Endothelial cell of umbilical vein (primary cell): ENCODE data around the gene SH3RF3. TPM values are rescaled to one million over a fixed set of nuclear protein-coding genes. Genes with fewer than 3 reads are reported as not detected.

Source experiments
- BruUV-seq: library from RNA; stranded (reverse); fragments of 400-500 nt; replicated peaks from 2 replicates; lab custom pipeline; 2021; lab: Mats Ljungman, UMichigan
- CTCF ChIA-PET: fragments of 300-600, 350-600 bp; sonication (Branson Sonifier 250); formaldehyde crosslinking; loops from one replicate; lab custom pipeline; 2021; ENCODE audit warnings: antibody characterized with exemption, inconsistent platforms; lab: Charles Lee
- POLR2A ChIA-PET: fragments of 300-600, 350-600 bp; sonication (Branson Sonifier 250); formaldehyde crosslinking; loops from one replicate; lab custom pipeline; 2021; ENCODE audit warnings: antibody characterized with exemption, inconsistent platforms; lab: Charles Lee
- DNase-seq: peaks from one replicate; pipeline ENCODE4 v3.0.0-alpha.2; 2011; ENCODE audit warnings: low read depth, low spot score
- FAIRE-seq: peaks from 2 replicates; lab custom pipeline; 2011; peaks lifted over from hg19 to GRCh38; lab: Jason Lieb, UNC
- H2AFZ ChIP-seq: 2 replicates; pipeline ENCODE4 v1.6.0; 2012; ENCODE audit warnings: low read depth, low read length, control low read depth, inconsistent platforms
- H3K27ac ChIP-seq: 2 replicates; pipeline ENCODE4 v1.5.1; 2011; ENCODE audit warnings: low read depth, mild to moderate bottlenecking, control low read depth, low read length, moderate library complexity; ENCODE audit not compliant: insufficient read depth
- H3K27me3 ChIP-seq, 2 experiments: 2 replicates each; pipeline versions ENCODE4 v1.6.0 to v1.6.1; 2011; ENCODE audit warnings: low read length in 2 of 2, mixed read lengths in 1 of 2; ENCODE audit not compliant: control insufficient read depth in 2 of 2, insufficient read depth in 2 of 2
- H3K36me3 ChIP-seq, 2 experiments: 2 replicates in 1 of 2; 3 replicates in 1 of 2; pipeline ENCODE4 v1.5.1; 2011; ENCODE audit warnings: low read length in 2 of 2, mild to moderate bottlenecking in 1 of 2, moderate library complexity in 1 of 2; ENCODE audit not compliant: control insufficient read depth in 2 of 2, insufficient read depth in 2 of 2; ENCODE audit errors: extremely low read depth in 1 of 2
- H3K4me1 ChIP-seq: 3 replicates; pipeline ENCODE4 v1.5.1; 2011; ENCODE audit warnings: mild to moderate bottlenecking, low read length; ENCODE audit not compliant: control insufficient read depth, insufficient read depth; ENCODE audit errors: extremely low read depth
- H3K4me2 ChIP-seq: 2 replicates; pipeline ENCODE4 v1.6.1; 2011; ENCODE audit warnings: low read length, control low read depth, mixed read lengths; ENCODE audit not compliant: insufficient read depth
- H3K4me3 ChIP-seq, 3 experiments: fragments of 200-600 bp in 1 of 3; sonication (generic), shearing (Covaris generic) in 1 of 3; replicated peaks in 1 of 3; 2 replicates each; pipeline ENCODE4 v1.5.1; 2011 to 2016; ENCODE audit warnings: control low read depth in 3 of 3, low read length in 3 of 3, mild to moderate bottlenecking in 2 of 3, inconsistent platforms in 1 of 3, low read depth in 1 of 3, moderate library complexity in 1 of 3; ENCODE audit not compliant: insufficient read depth in 1 of 3
- H3K79me2 ChIP-seq: 2 replicates; pipeline ENCODE4 v1.6.0; 2012; ENCODE audit warnings: low read length, inconsistent platforms; ENCODE audit not compliant: control insufficient read depth, insufficient read depth
- H3K9ac ChIP-seq: replicated peaks from 2 replicates; pipeline ENCODE3; 2011; ENCODE audit warnings: low read length, control low read depth; ENCODE audit not compliant: insufficient read depth; ENCODE audit errors: extremely low read depth
- H3K9me1 ChIP-seq: replicated peaks from 3 replicates; pipeline ENCODE4 v1.6.0; 2011; ENCODE audit warnings: mild to moderate bottlenecking, low read length; ENCODE audit not compliant: control insufficient read depth, insufficient read depth; ENCODE audit errors: extremely low read depth
- H3K9me3 ChIP-seq: replicated peaks from 2 replicates; pipeline ENCODE4 v1.5.1; 2012; ENCODE audit warnings: low read length, inconsistent platforms; ENCODE audit not compliant: control insufficient read depth, insufficient read depth
- H4K20me1 ChIP-seq: replicated peaks from 2 replicates; pipeline ENCODE3; 2011; ENCODE audit warnings: mild to moderate bottlenecking, low read length; ENCODE audit not compliant: control insufficient read depth, insufficient read depth; ENCODE audit errors: extremely low read depth
- CTCF ChIP-seq, 2 donors: IDR thresholded peaks; 1 replicate in 1 of 2; 2 replicates in 1 of 2; pipeline ENCODE4 v1.5.1; 2011; ENCODE audit warnings: low read length in 2 of 2, mild to moderate bottlenecking in 2 of 2, moderate library complexity in 2 of 2, control low read depth in 1 of 2, inconsistent platforms in 1 of 2, low read depth in 1 of 2; ENCODE audit not compliant: insufficient read depth in 1 of 2; ENCODE audit errors: extremely low read depth in 1 of 2
- EZH2 ChIP-seq: IDR thresholded peaks from 2 replicates; pipeline ENCODE4 v1.6.1; 2012; ENCODE audit warnings: borderline replicate concordance, low read depth, mild to moderate bottlenecking, moderate library complexity, low read length, inconsistent platforms; ENCODE audit not compliant: severe bottlenecking
- FOS ChIP-seq: IDR thresholded peaks from 2 replicates; pipeline ENCODE4 v1.6.1; 2011; ENCODE audit warnings: mild to moderate bottlenecking, low read length, moderate library complexity, borderline replicate concordance; ENCODE audit not compliant: insufficient read depth
- GATA2 ChIP-seq: IDR thresholded peaks from 2 replicates; pipeline ENCODE4 v1.7.0; 2011; ENCODE audit warnings: low read depth, mild to moderate bottlenecking, moderate library complexity, mixed read lengths, low read length; ENCODE audit not compliant: insufficient read length, insufficient read depth
- JUN ChIP-seq: IDR thresholded peaks from 2 replicates; pipeline ENCODE4 v1.6.1; 2011; ENCODE audit warnings: borderline replicate concordance, low read depth; ENCODE audit not compliant: insufficient read length, insufficient read depth
- MAX ChIP-seq: IDR thresholded peaks from 2 replicates; pipeline ENCODE4 v1.6.1; 2011; ENCODE audit not compliant: insufficient read depth, insufficient read length
- MYC ChIP-seq: IDR thresholded peaks from one replicate; pipeline ENCODE4 v1.6.1; 2011; ENCODE audit warnings: mild to moderate bottlenecking, low read depth, low read length
- POLR2A ChIP-seq: IDR thresholded peaks from 2 replicates; pipeline ENCODE4 v1.6.1; 2012; ENCODE audit warnings: low read depth, mild to moderate bottlenecking, control low read depth, low read length
- POLR2AphosphoS5 ChIP-seq: IDR thresholded peaks from 2 replicates; pipeline ENCODE4 v1.6.1; 2012; ENCODE audit warnings: low read depth, mild to moderate bottlenecking, control low read depth, low read length, moderate library complexity; ENCODE audit not compliant: insufficient read depth
- dilution Hi-C: fragments of 300-500 bp; cut with MboI; formaldehyde crosslinking; loops from one replicate; pipeline ENCODE4 v1.15.0; 2019; ENCODE audit warnings: low sequenced_read_pairs; ENCODE audit not compliant: extremely low pct_ligation_motif_present
- intact Hi-C: fragments of 100-400 bp; cut with micrococcal nuclease; formaldehyde crosslinking; loops from one replicate; pipeline ENCODE4 v1.10.0; 2022
- polyA plus RNA-seq, 4 experiments: library from polyadenylated mRNA; depleted of rRNA in 3 of 4; stranded (reverse) in 3 of 4; unstranded in 1 of 4; fragments of >200 nt; gene quantifications; 2 replicates each; pipeline versions ENCODE4 v1.2.1 to v1.2.3, GENCODE V29; 2011 to 2012; ENCODE audit warnings: missing spikeins in 1 of 4
- total RNA-seq: library from RNA; stranded (reverse); gene quantifications from 2 replicates; pipeline ENCODE4 v1.2.3, GENCODE V29; 2021

The SH3RF3 gene
- total and polyA plus RNA-seq, 2 donors (not counting 3 experiments of a cell fraction or from before 2014, with no cell fraction given): 3.8 to 14.7 TPM

GRCh38 chr2:109194620-109194937 lies 65.6 kb downstream of the SH3RF3 start:
- no peak overlapping the region for H3K9ac ChIP-seq
- H3K4me3 ChIP-seq: no peak overlapping the region
- no peaks in the 10 kb centered on the region for H3K27me3 ChIP-seq
- POLR2A ChIA-PET: no interaction called here
- no peak overlapping the region for H3K27ac ChIP-seq
- TF ChIP-seq POLR2AphosphoS5: no peak
- TF ChIP-seq EZH2: no peak
- no peak for TF ChIP-seq CTCF (IDR thresholded peaks at IDR 0.05; ENCODE audit: extremely low read depth in 1 of 2, insufficient read depth in 1 of 2, low read depth in 1 of 2, low read length in 2 of 2)
- TF ChIP-seq MAX: no peak
- TF ChIP-seq MYC: no peak
- no peak for TF ChIP-seq POLR2A
- TF ChIP-seq FOS: no peak
- no peak for TF ChIP-seq GATA2
- no peak for TF ChIP-seq JUN
- no peaks in the 10 kb centered on the region for H3K36me3 ChIP-seq
- no peak overlapping the region for H3K4me2 ChIP-seq
- intact Hi-C loops (no loop called here), dilution Hi-C loops (no loop called here)
- no peaks in the 10 kb centered on the region for H3K9me1 ChIP-seq
- no peaks in the 10 kb centered on the region for H3K4me1 ChIP-seq
- FAIRE-seq (no peak), DNase-seq (no peak)
- no peaks in the 10 kb centered on the region for H3K9me3 ChIP-seq
- peaks cover 2% of the 10 kb centered on the region for H3K79me2 ChIP-seq
- CTCF ChIA-PET: interaction anchor here (0.9 to 2.1 kb wide), 9 partner anchors 8 to 316 kb away, joined by 3 to 7 read pairs (median 4); no protein-coding TSS in a partner anchor
- no TSS peak for BruUV-seq
- no peaks in the 10 kb centered on the region for H4K20me1 ChIP-seq
- H2AFZ ChIP-seq: no peak overlapping the region
